ENCODE measurements around the gene OR6Q1.
"Not testable (repeated sequence)": the region's sequence is repeated elsewhere in the genome, so short reads cannot be mapped to it uniquely, and the experiment has no call there.

The OR6Q1 gene

GRCh38 chr11:58000021-58000420 lies 30.7 kb upstream of the OR6Q1 start:
- H3K27me3 ChIP-seq (ENCODE audit: control insufficient read depth, low read length); H3K4me1 ChIP-seq (ENCODE audit: control insufficient read depth, low read length); H3K9me3 ChIP-seq (ENCODE audit: control insufficient read depth, insufficient read depth, low read length); H3K4me2 ChIP-seq (ENCODE audit: low read length); H3K4me3 ChIP-seq (ENCODE audit: low read length); H3K36me3 ChIP-seq (ENCODE audit: control insufficient read depth, low read length); H3K9me2 ChIP-seq (replicated peaks; ENCODE audit: control insufficient read depth, low read length); H3K27ac ChIP-seq (ENCODE audit: low read depth, low read length); H4K20me1 ChIP-seq (ENCODE audit: control insufficient read depth, insufficient read depth, low read depth, low read length); H3F3A ChIP-seq (ENCODE audit: control insufficient read depth, insufficient read depth); H3K79me2 ChIP-seq (ENCODE audit: control insufficient read depth, low read length): not testable (repeated sequence)

- Histone ChIP-seq H3K36me3 (ENCODE audit: control insufficient read depth, low read length) (no peaks in the 10 kb centered on the region), H3K4me1 (ENCODE audit: control insufficient read depth, low read length) (no peaks in the 10 kb centered on the region), H3K4me2 (ENCODE audit: low read length) (no peak overlapping the region), H3K9me3 (ENCODE audit: control insufficient read depth, insufficient read depth, low read length) (no peaks in the 10 kb centered on the region), H3K27me3 (ENCODE audit: control insufficient read depth, low read length) (no peaks in the 10 kb centered on the region), H3K9me2 (replicated peaks; ENCODE audit: control insufficient read depth, low read length) (no peaks in the 10 kb centered on the region), H3K4me3 (ENCODE audit: low read length) (no peak overlapping the region), H3K27ac (ENCODE audit: low read depth, low read length) (no peak overlapping the region), H3F3A (ENCODE audit: control insufficient read depth, insufficient read depth) (no peaks in the 10 kb centered on the region), H4K20me1 (ENCODE audit: control insufficient read depth, insufficient read depth, low read depth, low read length) (no peaks in the 10 kb centered on the region), H3K79me2 (ENCODE audit: control insufficient read depth, low read length) (no peaks in the 10 kb centered on the region)
- TF ChIP-seq EZH2phosphoT487 (IDR thresholded peaks at IDR 0.05; ENCODE audit: borderline replicate concordance, low read length) (no peak), CTCF (IDR thresholded peaks at IDR 0.05; ENCODE audit: low read depth, low read length, poor library complexity, severe bottlenecking) (no peak)
Observed at GRCh38 chr11:58000699-58001098, 30.1 kb upstream of the OR6Q1 start.

- Histone ChIP-seq H3K36me3 (ENCODE audit: control insufficient read depth, low read length) (no peaks in the 10 kb centered on the region), H4K20me1 (ENCODE audit: control insufficient read depth, insufficient read depth, low read depth, low read length) (no peaks in the 10 kb centered on the region), H3K27ac (ENCODE audit: low read depth, low read length) (no peak overlapping the region), H3K27me3 (ENCODE audit: control insufficient read depth, low read length) (no peaks in the 10 kb centered on the region), H3K9me2 (replicated peaks; ENCODE audit: control insufficient read depth, low read length) (no peaks in the 10 kb centered on the region), H3K4me3 (ENCODE audit: low read length) (no peak overlapping the region), H3F3A (ENCODE audit: control insufficient read depth, insufficient read depth) (no peaks in the 10 kb centered on the region), H3K79me2 (ENCODE audit: control insufficient read depth, low read length) (no peaks in the 10 kb centered on the region), H3K9me3 (ENCODE audit: control insufficient read depth, insufficient read depth, low read length) (no peaks in the 10 kb centered on the region), H3K4me1 (ENCODE audit: control insufficient read depth, low read length) (no peaks in the 10 kb centered on the region), H3K4me2 (ENCODE audit: low read length) (no peak overlapping the region)
- TF ChIP-seq CTCF (IDR thresholded peaks at IDR 0.05; ENCODE audit: low read depth, low read length, poor library complexity, severe bottlenecking) (no peak), EZH2phosphoT487 (IDR thresholded peaks at IDR 0.05; ENCODE audit: borderline replicate concordance, low read length) (no peak)
Observed at GRCh38 chr11:58003036-58003435, 27.7 kb upstream of the OR6Q1 start.

GRCh38 chr11:58003591-58003990 lies 27.2 kb upstream of the OR6Q1 start:
- H3K4me2 ChIP-seq (ENCODE audit: low read length): no peak overlapping the region
- H3K4me1 ChIP-seq (ENCODE audit: control insufficient read depth, low read length): no peaks in the 10 kb centered on the region
- TF ChIP-seq CTCF (IDR thresholded peaks at IDR 0.05; ENCODE audit: low read depth, low read length, poor library complexity, severe bottlenecking) (no peak), EZH2phosphoT487 (IDR thresholded peaks at IDR 0.05; ENCODE audit: borderline replicate concordance, low read length) (no peak)
- H3K4me3 ChIP-seq (ENCODE audit: low read length): no peak overlapping the region
- H3K36me3 ChIP-seq (ENCODE audit: control insufficient read depth, low read length): no peaks in the 10 kb centered on the region
- no peaks in the 10 kb centered on the region for H3K27me3 ChIP-seq (ENCODE audit: control insufficient read depth, low read length)
- no peak overlapping the region for H3K27ac ChIP-seq (ENCODE audit: low read depth, low read length)
- H3K79me2 ChIP-seq (ENCODE audit: control insufficient read depth, low read length): no peaks in the 10 kb centered on the region
- H3K9me3 ChIP-seq (ENCODE audit: control insufficient read depth, insufficient read depth, low read length): no peaks in the 10 kb centered on the region
- no peaks in the 10 kb centered on the region for H3F3A ChIP-seq (ENCODE audit: control insufficient read depth, insufficient read depth)
- no peaks in the 10 kb centered on the region for H3K9me2 ChIP-seq (replicated peaks; ENCODE audit: control insufficient read depth, low read length)
- no peaks in the 10 kb centered on the region for H4K20me1 ChIP-seq (ENCODE audit: control insufficient read depth, insufficient read depth, low read depth, low read length)

Data from DOHH2 (cell line).